Prostate gland (tissue), 2 donors: Measurements from ENCODE around the gene TEX264. TPM values are rescaled to one million over a fixed set of nuclear protein-coding genes. Genes with fewer than 3 reads are reported as not detected.

Experiments used
- DNase-seq: peaks from one replicate; pipeline ENCODE4 v3.0.0-alpha.2; 2019; ENCODE audit warnings: low spot score
- H3K27ac ChIP-seq, 2 donors: fragments of 200-600 bp; sonication (generic); 2 replicates each; pipeline ENCODE4 v1.5.1; 2017 to 2019
- H3K27me3 ChIP-seq: fragments of 200-600 bp; sonication (generic); replicated peaks from 2 replicates; pipeline ENCODE4 v1.5.1; 2019; ENCODE audit not compliant: insufficient read depth
- H3K36me3 ChIP-seq, 2 donors: fragments of 200-600 bp; sonication (generic); 1 replicate in 1 of 2; 2 replicates in 1 of 2; pipeline versions ENCODE4 v1.5.1 to v1.8.1; 2017 to 2019
- H3K4me1 ChIP-seq: fragments of 200-600 bp; sonication (generic); replicated peaks from 2 replicates; pipeline ENCODE4 v1.5.1; 2019
- H3K4me3 ChIP-seq, 2 donors: fragments of 200-600 bp; sonication (generic); 2 replicates each; pipeline ENCODE4 v1.5.1; 2017 to 2019
- H3K9me3 ChIP-seq: fragments of 200-600 bp; sonication (generic); 2 replicates; pipeline ENCODE4 v1.5.1; 2017
- CTCF ChIP-seq, 4 experiments: fragments of 200-600 bp in 2 of 4; fragments of 450-650 bp in 2 of 4; sonication (generic) in 2 of 4; IDR thresholded peaks; 1 replicate in 3 of 4; 2 replicates in 1 of 4; pipeline ENCODE4 v1.5.1; 2016 to 2019; ENCODE audit warnings: antibody characterized with exemption in 4 of 4, mild to moderate bottlenecking in 2 of 4, moderate library complexity in 2 of 4
- POLR2A ChIP-seq: fragments of 450-650 bp; IDR thresholded peaks from one replicate; pipeline ENCODE4 v1.6.1; 2016; ENCODE audit warnings: antibody characterized with exemption, mild to moderate bottlenecking
- POLR2AphosphoS5 ChIP-seq: sonication (generic); formaldehyde crosslinking; IDR thresholded peaks from one replicate; pipeline ENCODE4 v1.6.1; 2017; ENCODE audit warnings: antibody characterized with exemption
- WGBS: methylation state at CpG from one replicate; pipeline ENCODE4 v1.1.5; 2018; 5-methylcytosine and 5-hydroxymethylcytosine counted together
- intact Hi-C: fragments of 100-400 bp; cut with DNase I; formaldehyde crosslinking; loops from one replicate; pipeline ENCODE4 v1.14.2; 2022
- small RNA-seq, 2 donors: library from RNA; depleted of rRNA; stranded (forward); fragments of <200 nt; gene quantifications; one replicate each; pipeline ENCODE3, GENCODE V24; 2016
- total RNA-seq, 2 donors: library from RNA; depleted of rRNA; stranded (reverse); fragments of >200 nt; gene quantifications; one replicate each; pipeline ENCODE4 v1.1.0, GENCODE V29; 2016

TEX264 gene
- total RNA-seq, 2 donors from 2014 or later, result 157 to 214 TPM

DNA sequence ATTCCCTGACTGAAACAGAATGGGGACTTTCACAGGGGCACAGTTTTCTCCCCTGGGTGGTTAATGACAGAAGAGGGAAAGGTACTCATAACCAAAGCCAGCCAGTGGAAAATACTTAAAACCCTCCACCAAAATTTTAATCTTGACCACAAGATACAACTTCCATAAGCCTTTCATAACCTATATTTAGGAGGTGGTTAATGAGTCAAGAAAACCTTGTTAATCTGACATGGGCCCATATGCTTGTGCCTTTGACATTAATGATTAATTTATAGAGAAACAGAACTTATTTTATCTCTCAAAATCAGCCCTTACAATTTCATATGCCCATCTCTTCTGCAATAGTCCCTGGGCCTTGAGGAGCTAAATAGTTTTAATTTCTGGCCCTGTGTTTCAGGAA is 76.8 kb downstream of the TEX264 start:
- DNase-seq, result no peak
- intact Hi-C loops, result no loop called here
- Histone ChIP-seq H3K27me3 (no peaks in the 10 kb centered on the region), H3K9me3 (no peaks in the 10 kb centered on the region), H3K4me3 (no peak overlapping the region), H3K36me3 (no peaks in the 10 kb centered on the region), H3K4me1 (no peaks in the 10 kb centered on the region), H3K27ac (no peak overlapping the region)
- no peak for TF ChIP-seq POLR2AphosphoS5
- no peak for TF ChIP-seq CTCF (IDR thresholded peaks at IDR 0.05)
- no peak for TF ChIP-seq POLR2A

DNA sequence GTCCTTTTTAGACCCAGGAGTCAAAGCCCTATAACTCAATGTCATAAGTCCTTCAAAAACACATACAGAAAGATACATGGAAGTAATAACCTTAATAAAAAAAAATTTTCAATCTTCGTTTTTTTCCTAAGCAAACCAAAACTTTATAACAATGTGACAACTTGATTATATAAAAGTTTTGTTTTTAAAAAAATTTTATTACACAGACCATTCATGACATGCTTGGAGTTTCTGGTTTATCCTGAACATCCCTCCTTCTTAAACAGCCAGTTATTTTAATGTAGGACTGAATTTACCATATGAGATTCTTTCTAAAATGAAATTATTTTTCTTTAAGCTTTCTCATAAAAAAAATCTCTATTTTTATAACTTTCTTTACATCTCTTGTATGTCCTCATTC is 77.3 kb downstream of the TEX264 start:
- 39% methylated on average over 1 of the region's 1 CpG for WGBS
- no peaks in the 10 kb centered on the region for H3K4me1 ChIP-seq
- intact Hi-C loops, result no loop called here

DNA sequence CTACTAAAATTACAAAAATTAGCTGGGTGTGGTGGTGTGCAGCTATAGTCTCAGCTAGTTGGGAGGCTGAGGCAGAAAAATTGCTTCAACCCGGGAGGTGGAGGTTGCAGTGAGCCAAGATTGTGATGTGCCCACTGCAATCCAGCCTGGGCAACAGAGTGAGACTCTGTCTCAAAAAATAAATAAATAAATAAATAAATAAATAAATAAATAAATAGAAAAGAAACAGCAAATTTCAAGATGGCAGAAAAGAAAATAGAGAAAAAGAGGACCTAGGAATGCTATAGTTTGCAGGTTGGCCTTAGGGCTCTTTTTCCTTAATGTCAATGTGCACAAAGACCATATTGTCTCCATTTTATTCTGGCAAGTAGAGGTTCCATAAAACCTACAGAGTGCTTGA is 79.8 kb downstream of the TEX264 start:
- Histone ChIP-seq H3K9me3 (no peaks in the 10 kb centered on the region), H3K36me3 (no peaks in the 10 kb centered on the region), H3K4me3 (no peak overlapping the region), H3K27ac (no peak overlapping the region), H3K4me1 (no peaks in the 10 kb centered on the region), H3K27me3 (no peaks in the 10 kb centered on the region)
- no peak for TF ChIP-seq POLR2A
- no peak for TF ChIP-seq POLR2AphosphoS5
- TF ChIP-seq CTCF (IDR thresholded peaks at IDR 0.05), result no peak
- intact Hi-C loops, result no loop called here
- 100% methylated on average over 1 of the region's 1 CpG for WGBS
- DNase-seq, result no peak

More for the DNA sequence above, 77.3 kb downstream of the TEX264 start:
- Histone ChIP-seq H3K4me3 (no peak overlapping the region), H3K9me3 (no peaks in the 10 kb centered on the region), H3K27me3 (no peaks in the 10 kb centered on the region), H3K36me3 (no peaks in the 10 kb centered on the region), H3K27ac (no peak overlapping the region)
- TF ChIP-seq POLR2AphosphoS5 (no peak), CTCF (IDR thresholded peaks at IDR 0.05) (no peak)
- no peak for DNase-seq

GRCh38 chr3:51751287-51751686 is 80.2 kb downstream of the TEX264 start:
- no peak for DNase-seq
- Histone ChIP-seq H3K36me3 (no peaks in the 10 kb centered on the region), H3K4me3 (no peak overlapping the region), H3K9me3 (no peaks in the 10 kb centered on the region), H3K4me1 (no peaks in the 10 kb centered on the region), H3K27me3 (no peaks in the 10 kb centered on the region), H3K27ac (no peak overlapping the region)
- WGBS, result 90% methylated on average over 2 of the region's 2 CpGs
- TF ChIP-seq POLR2AphosphoS5, result no peak
- no peak for TF ChIP-seq POLR2A
- TF ChIP-seq CTCF (IDR thresholded peaks at IDR 0.05), result no peak
- intact Hi-C loops, result no loop called here

Small RNAs within 50 kb of the gene (small RNA-seq; reads per million reads assigned to genes)
- 2,000 to 5,639 reads per million in 2 donors for gene RNA5SP132

Other genes starting within 250 kb of the TEX264 start
- gene DCAF1, start 171.2 kb upstream of the TEX264 start, total RNA-seq, result 10 to 100 TPM; 22.0 to 28.3 TPM
- 10 to 100 TPM; 12.9 to 33.1 TPM for gene RAD54L2, start 132.5 kb upstream of the TEX264 start, total RNA-seq
- 1 to 10 TPM in 1 of 2 donors, under 1 TPM in 1; 0.32 to 5.5 TPM for gene GRM2, start 35.8 kb downstream of the TEX264 start, total RNA-seq
- gene IQCF6, start 108.0 kb downstream of the TEX264 start, total RNA-seq, result not detected
- gene IQCF2, start 190.4 kb downstream of the TEX264 start, total RNA-seq, result not detected
- gene IQCF5, start 204.3 kb downstream of the TEX264 start, total RNA-seq, result 1 to 10 TPM in 1 of 2 donors, not detected in 1; 2.0 TPM
- gene IQCF1, start 232.1 kb downstream of the TEX264 start, total RNA-seq, result 1 to 10 TPM in 1 of 2 donors, not detected in 1; 4.5 TPM